Measurements from ENCODE around the gene DIAPH2.

DNA sequence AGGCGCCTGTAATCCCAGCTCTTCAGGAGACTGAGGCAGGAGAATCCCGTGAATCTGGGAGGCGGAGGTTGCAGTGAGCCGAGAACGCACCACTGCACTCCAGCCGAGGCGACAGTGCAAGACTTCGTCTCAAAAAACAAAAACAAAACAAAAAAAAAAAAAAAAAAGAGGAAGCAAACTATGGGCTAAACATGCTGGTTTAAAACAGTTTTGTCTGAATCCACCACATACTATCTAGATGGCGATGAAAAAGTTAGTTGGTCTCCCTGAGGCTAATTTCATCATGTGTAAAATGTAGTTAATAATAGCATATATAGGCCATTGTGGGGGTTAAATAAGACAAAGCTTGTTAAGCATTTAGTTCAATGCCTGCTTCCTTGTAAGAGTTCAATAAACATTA, 650.2 kb downstream of the DIAPH2 start:
- TF ChIP-seq, protein P1, sequence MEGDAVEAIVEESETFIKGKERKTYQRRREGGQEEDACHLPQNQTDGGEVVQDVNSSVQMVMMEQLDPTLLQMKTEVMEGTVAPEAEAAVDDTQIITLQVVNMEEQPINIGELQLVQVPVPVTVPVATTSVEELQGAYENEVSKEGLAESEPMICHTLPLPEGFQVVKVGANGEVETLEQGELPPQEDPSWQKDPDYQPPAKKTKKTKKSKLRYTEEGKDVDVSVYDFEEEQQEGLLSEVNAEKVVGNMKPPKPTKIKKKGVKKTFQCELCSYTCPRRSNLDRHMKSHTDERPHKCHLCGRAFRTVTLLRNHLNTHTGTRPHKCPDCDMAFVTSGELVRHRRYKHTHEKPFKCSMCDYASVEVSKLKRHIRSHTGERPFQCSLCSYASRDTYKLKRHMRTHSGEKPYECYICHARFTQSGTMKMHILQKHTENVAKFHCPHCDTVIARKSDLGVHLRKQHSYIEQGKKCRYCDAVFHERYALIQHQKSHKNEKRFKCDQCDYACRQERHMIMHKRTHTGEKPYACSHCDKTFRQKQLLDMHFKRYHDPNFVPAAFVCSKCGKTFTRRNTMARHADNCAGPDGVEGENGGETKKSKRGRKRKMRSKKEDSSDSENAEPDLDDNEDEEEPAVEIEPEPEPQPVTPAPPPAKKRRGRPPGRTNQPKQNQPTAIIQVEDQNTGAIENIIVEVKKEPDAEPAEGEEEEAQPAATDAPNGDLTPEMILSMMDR (IDR thresholded peaks at IDR 0.05; ENCODE audit: low read depth, low read length, poor library complexity, severe bottlenecking): no peak
- no peak for TF ChIP-seq EZH2phosphoT487 (IDR thresholded peaks at IDR 0.05; ENCODE audit: borderline replicate concordance, low read length)

Data from DOHH2 (cell line).